ENCODE data around the gene FBXO28. TPM values are rescaled to one million over a fixed set of nuclear protein-coding genes. Genes with fewer than 3 reads are reported as not detected.
A peak's percentile ranks its signal among the peaks of the same experiment; 100 is the strongest.

The FBXO28 gene
- polyA plus RNA-seq, 2 donors, result 11.9 to 13.2 TPM

DNA sequence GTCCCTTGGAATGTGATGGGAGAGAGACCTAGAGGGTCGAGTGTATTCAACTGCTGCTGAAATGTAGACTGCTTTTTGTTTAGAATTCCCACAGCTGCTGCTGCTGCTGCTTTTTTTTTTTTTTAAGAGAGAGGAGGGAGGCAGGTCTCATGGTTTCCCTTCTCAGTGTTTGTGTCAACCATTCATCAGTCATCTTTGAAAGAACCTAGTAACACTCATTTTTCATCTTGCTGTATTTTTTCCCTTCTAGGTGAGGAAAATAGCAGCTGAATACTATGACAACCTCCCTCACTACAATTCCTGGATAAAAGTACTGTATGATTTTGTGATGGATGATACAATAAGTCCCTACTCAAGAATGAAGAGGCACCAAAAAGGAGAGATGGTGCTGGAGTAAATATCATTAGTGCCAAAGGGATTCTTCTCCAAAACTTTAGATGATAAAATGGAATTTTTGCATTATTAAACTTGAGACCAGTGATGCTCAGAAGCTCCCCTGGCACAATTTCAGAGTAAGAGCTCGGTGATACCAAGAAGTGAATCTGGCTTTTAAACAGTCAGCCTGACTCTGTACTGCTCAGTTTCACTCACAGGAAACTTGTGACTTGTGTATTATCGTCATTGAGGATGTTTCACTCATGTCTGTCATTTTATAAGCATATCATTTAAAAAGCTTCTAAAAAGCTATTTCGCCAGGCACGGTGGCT, 78.3 kb downstream of the FBXO28 start:
- Histone ChIP-seq H3K4me1 (ENCODE audit: control insufficient read depth in 2 of 2, insufficient read depth in 2 of 2, low read length in 1 of 2) (peaks cover 0 to 2% of the 10 kb centered on the region in 2 donors), H3K4me3 (ENCODE audit: low read depth in 1 of 2, low read length in 2 of 2) (no peak overlapping the region), H3K27ac (ENCODE audit: low read depth in 2 of 2, low read length in 1 of 2) (no peak overlapping the region), H3K27me3 (ENCODE audit: control insufficient read depth in 1 of 2, insufficient read depth in 2 of 2, low read length in 2 of 2) (no peaks in the 10 kb centered on the region), H3K36me3 (ENCODE audit: control insufficient read depth in 2 of 2, insufficient read depth in 2 of 2, low read length in 1 of 2) (no peaks in the 10 kb centered on the region), H3K9me3 (ENCODE audit: control insufficient read depth in 2 of 2, insufficient read depth in 1 of 2, low read depth in 1 of 2, low read length in 1 of 2) (no peaks in the 10 kb centered on the region)
- WGBS, 2 donors, result 59 to 66% methylated on average over 5 of the region's 5 CpGs

DNA sequence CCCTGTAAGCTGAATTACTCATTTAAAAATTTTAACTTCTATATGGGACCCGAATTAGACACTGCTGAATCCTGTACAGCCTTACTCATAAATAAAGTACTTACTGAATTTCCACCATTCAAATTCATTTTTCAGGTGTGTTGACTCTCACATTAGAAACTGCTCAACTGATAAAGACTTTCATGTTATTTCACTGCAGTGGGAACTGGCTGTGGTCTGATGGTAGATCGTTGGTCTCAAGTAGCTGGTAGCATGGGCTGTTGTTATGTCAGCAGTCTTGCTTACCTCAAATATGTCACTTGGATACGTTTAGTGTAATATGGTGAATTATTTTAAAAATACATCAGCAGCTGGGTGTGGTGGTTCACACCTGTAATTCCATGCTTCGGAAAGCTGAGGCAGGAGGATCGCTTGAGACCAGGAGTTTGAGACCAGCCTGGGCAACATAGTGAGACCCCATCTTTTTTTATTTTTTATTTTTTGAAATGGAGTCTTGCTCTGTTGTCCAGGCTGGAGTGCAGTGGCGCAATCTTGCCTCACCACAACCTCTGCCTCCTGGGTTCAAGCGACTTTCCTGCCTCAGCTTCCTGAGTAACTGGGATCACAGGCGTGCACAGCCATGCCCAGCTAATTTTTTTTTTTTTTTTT, 79.5 kb downstream of the FBXO28 start:
- H3K4me3 ChIP-seq (ENCODE audit: low read depth in 1 of 2, low read length in 2 of 2), result no peak overlapping the region
- no peaks in the 10 kb centered on the region for H3K36me3 ChIP-seq (ENCODE audit: control insufficient read depth in 2 of 2, insufficient read depth in 2 of 2, low read length in 1 of 2)
- no peak overlapping the region for H3K27ac ChIP-seq (ENCODE audit: low read depth in 2 of 2, low read length in 1 of 2)
- H3K27me3 ChIP-seq (ENCODE audit: control insufficient read depth in 1 of 2, insufficient read depth in 2 of 2, low read length in 2 of 2), result no peaks in the 10 kb centered on the region
- peaks cover 0 to 5% of the 10 kb centered on the region in 2 donors for H3K4me1 ChIP-seq (ENCODE audit: control insufficient read depth in 2 of 2, insufficient read depth in 2 of 2, low read length in 1 of 2)
- WGBS, 2 donors, result 90 to 91% methylated on average over 8 of the region's 8 CpGs
- no peaks in the 10 kb centered on the region for H3K9me3 ChIP-seq (ENCODE audit: control insufficient read depth in 2 of 2, insufficient read depth in 1 of 2, low read depth in 1 of 2, low read length in 1 of 2)

DNA sequence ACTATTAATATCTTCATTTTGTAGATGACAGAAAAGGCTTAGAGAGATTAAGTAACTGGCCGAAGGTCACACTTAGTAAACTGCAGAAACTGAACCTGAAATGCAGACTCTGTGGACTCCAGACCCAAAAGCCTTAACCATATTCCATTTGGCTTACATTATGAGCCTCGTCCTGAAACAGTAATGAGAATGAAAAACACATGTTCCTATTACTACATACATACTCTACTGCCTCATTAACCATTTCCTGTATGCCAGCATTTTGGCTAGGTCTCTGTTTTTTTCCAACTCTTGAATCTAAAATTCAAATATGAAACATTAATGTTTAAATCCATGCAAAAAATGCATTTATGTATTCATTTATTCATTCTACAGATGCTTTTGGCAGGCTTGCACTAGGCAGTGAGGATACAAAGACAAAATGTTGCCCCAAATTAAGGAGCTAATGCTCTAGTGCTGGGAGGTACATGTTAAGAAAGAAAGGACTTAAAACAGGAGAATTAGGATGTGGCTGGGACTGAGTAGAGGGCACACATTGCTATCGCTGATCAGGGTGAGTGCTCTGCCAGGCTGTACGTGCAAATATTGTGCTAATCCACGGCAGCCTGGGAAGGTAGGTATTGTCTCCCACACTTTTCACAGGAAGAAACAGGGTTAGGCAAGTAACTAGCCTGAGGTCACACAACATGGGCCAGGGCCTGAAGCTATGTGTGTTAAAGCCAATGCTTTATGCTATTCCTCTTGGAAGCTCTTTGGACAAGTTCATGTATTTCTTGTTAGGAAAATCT, 83.1 kb downstream of the FBXO28 start:
- H3K4me3 ChIP-seq (ENCODE audit: low read depth in 1 of 2, low read length in 2 of 2), result no peak overlapping the region
- H3K9me3 ChIP-seq (ENCODE audit: control insufficient read depth in 2 of 2, insufficient read depth in 1 of 2, low read depth in 1 of 2, low read length in 1 of 2), result no peaks in the 10 kb centered on the region
- H3K4me1 ChIP-seq (ENCODE audit: control insufficient read depth in 2 of 2, insufficient read depth in 2 of 2, low read length in 1 of 2), result peaks cover 0 to 5% of the 10 kb centered on the region in 2 donors
- no peaks in the 10 kb centered on the region for H3K36me3 ChIP-seq (ENCODE audit: control insufficient read depth in 2 of 2, insufficient read depth in 2 of 2, low read length in 1 of 2)
- H3K27me3 ChIP-seq (ENCODE audit: control insufficient read depth in 1 of 2, insufficient read depth in 2 of 2, low read length in 2 of 2), result no peaks in the 10 kb centered on the region
- peak overlapping the region; percentile 6 to 30 for H3K27ac ChIP-seq (ENCODE audit: low read depth in 2 of 2, low read length in 1 of 2)
- WGBS, 2 donors, result 43 to 44% methylated on average over 5 of the region's 5 CpGs

DNA sequence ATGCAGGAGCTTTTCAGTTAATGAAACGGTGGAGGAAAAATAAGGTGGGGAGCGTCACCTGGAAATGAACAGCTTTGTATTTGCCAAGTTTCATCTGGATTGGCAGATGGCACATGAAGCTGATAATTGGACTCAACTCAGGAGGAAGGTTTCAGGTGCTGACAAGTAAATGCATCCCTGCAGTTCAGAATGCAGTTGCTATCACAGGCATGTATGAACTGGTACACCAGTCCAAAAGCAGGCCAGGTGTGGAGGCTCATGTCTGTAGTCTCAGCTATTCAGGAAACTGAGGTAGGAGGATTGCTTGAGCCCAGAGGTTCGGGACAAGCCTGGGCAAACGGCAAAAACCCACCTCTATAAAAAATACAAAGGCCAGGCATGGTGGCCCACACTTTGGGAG, 84.7 kb downstream of the FBXO28 start:
- 47 to 75% methylated on average over 4 of the region's 4 CpGs for WGBS, 2 donors
- Histone ChIP-seq H3K27ac (ENCODE audit: low read depth in 2 of 2, low read length in 1 of 2) (peak overlapping the region; percentile 2 to 11), H3K4me3 (ENCODE audit: low read depth in 1 of 2, low read length in 2 of 2) (no peak overlapping the region), H3K9me3 (ENCODE audit: control insufficient read depth in 2 of 2, insufficient read depth in 1 of 2, low read depth in 1 of 2, low read length in 1 of 2) (no peaks in the 10 kb centered on the region), H3K27me3 (ENCODE audit: control insufficient read depth in 1 of 2, insufficient read depth in 2 of 2, low read length in 2 of 2) (no peaks in the 10 kb centered on the region), H3K36me3 (ENCODE audit: control insufficient read depth in 2 of 2, insufficient read depth in 2 of 2, low read length in 1 of 2) (no peaks in the 10 kb centered on the region), H3K4me1 (ENCODE audit: control insufficient read depth in 2 of 2, insufficient read depth in 2 of 2, low read length in 1 of 2) (peaks cover 2 to 5% of the 10 kb centered on the region in 2 donors)

DNA sequence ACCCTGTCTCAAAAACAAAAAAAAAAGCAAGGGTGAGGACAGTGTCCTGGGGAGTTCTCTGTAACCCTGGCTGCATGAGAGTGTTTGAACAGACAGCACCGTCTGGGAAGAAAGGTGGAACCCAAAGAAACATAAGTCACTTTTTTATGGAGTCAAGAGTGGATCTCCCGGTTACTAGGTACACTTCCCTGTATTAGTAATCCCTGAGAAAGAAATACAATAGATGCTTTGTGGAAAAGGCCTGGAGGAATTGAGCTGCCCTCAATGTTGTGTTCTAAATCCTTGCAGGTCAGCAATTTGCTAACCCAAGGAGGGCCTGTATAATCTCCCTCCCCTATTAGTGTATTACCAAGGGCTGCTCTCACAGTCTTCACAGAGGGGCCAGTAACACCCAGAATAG, 85.8 kb downstream of the FBXO28 start:
- Histone ChIP-seq H3K4me3 (ENCODE audit: low read depth in 1 of 2, low read length in 2 of 2) (no peak overlapping the region), H3K27ac (ENCODE audit: low read depth in 2 of 2, low read length in 1 of 2) (peak overlapping the region in 1 of 2 donors; percentile 3)
- 57 to 58% methylated on average over 2 of the region's 2 CpGs for WGBS, 2 donors

DNA sequence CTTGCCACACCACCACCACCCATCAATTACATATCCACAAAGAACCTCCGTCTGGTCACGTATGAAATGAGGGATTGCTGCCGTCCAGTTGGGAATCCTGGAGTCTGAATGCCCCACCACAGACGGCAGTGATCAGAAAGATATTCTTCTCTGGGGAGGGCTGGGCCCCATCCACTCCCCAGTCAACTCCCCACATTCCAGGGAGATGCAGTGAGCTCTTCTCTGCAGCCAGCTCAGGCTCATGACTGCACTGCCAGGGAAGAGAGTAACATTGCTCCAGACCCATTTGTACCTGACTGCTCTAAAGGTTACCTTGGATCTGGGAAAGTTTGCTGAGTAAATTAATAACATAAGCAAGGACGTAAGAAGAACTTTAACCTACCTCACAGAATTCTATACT, 87.5 kb downstream of the FBXO28 start:
- H3K27me3 ChIP-seq (ENCODE audit: control insufficient read depth in 1 of 2, insufficient read depth in 2 of 2, low read length in 2 of 2), result no peaks in the 10 kb centered on the region
- H3K4me3 ChIP-seq (ENCODE audit: low read depth in 1 of 2, low read length in 2 of 2), result no peak overlapping the region
- H3K9me3 ChIP-seq (ENCODE audit: control insufficient read depth in 2 of 2, insufficient read depth in 1 of 2, low read depth in 1 of 2, low read length in 1 of 2), result no peaks in the 10 kb centered on the region
- 74 to 77% methylated on average over 5 of the region's 5 CpGs for WGBS, 2 donors
- H3K36me3 ChIP-seq (ENCODE audit: control insufficient read depth in 2 of 2, insufficient read depth in 2 of 2, low read length in 1 of 2), result no peaks in the 10 kb centered on the region
- H3K27ac ChIP-seq (ENCODE audit: low read depth in 2 of 2, low read length in 1 of 2), result no peak overlapping the region
- H3K4me1 ChIP-seq (ENCODE audit: control insufficient read depth in 2 of 2, insufficient read depth in 2 of 2, low read length in 1 of 2), result peaks cover 2 to 10% of the 10 kb centered on the region in 2 donors

More for the DNA sequence above, 85.8 kb downstream of the FBXO28 start:
- Histone ChIP-seq H3K27me3 (ENCODE audit: control insufficient read depth in 1 of 2, insufficient read depth in 2 of 2, low read length in 2 of 2) (no peaks in the 10 kb centered on the region), H3K9me3 (ENCODE audit: control insufficient read depth in 2 of 2, insufficient read depth in 1 of 2, low read depth in 1 of 2, low read length in 1 of 2) (no peaks in the 10 kb centered on the region), H3K36me3 (ENCODE audit: control insufficient read depth in 2 of 2, insufficient read depth in 2 of 2, low read length in 1 of 2) (no peaks in the 10 kb centered on the region), H3K4me1 (ENCODE audit: control insufficient read depth in 2 of 2, insufficient read depth in 2 of 2, low read length in 1 of 2) (peaks cover 2 to 7% of the 10 kb centered on the region in 2 donors)

DNA sequence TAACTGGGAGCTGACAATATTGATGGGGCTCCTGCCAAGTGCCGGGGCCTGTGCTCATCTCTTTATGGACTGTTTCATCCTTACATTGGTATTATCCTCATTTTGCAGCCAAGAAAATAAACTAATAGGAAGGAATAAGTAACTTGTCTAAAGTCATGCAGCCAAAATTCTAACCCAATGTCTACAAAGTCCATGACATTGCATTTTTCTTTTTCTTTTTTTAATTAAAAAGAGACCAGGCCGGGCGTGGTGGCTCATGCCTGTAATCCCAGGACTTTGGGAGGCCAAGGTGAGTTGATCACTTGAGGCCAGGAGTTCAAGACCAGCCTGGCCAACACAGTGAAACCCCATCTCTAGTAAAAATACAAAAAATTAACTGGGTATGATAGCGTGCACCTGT, 87.9 kb downstream of the FBXO28 start:
- Histone ChIP-seq H3K9me3 (ENCODE audit: control insufficient read depth in 2 of 2, insufficient read depth in 1 of 2, low read depth in 1 of 2, low read length in 1 of 2) (no peaks in the 10 kb centered on the region), H3K27ac (ENCODE audit: low read depth in 2 of 2, low read length in 1 of 2) (no peak overlapping the region), H3K4me3 (ENCODE audit: low read depth in 1 of 2, low read length in 2 of 2) (no peak overlapping the region), H3K36me3 (ENCODE audit: control insufficient read depth in 2 of 2, insufficient read depth in 2 of 2, low read length in 1 of 2) (no peaks in the 10 kb centered on the region), H3K4me1 (ENCODE audit: control insufficient read depth in 2 of 2, insufficient read depth in 2 of 2, low read length in 1 of 2) (peaks cover 2 to 10% of the 10 kb centered on the region in 2 donors), H3K27me3 (ENCODE audit: control insufficient read depth in 1 of 2, insufficient read depth in 2 of 2, low read length in 2 of 2) (no peaks in the 10 kb centered on the region)
- 83 to 89% methylated on average over 4 of the region's 4 CpGs for WGBS, 2 donors

DNA sequence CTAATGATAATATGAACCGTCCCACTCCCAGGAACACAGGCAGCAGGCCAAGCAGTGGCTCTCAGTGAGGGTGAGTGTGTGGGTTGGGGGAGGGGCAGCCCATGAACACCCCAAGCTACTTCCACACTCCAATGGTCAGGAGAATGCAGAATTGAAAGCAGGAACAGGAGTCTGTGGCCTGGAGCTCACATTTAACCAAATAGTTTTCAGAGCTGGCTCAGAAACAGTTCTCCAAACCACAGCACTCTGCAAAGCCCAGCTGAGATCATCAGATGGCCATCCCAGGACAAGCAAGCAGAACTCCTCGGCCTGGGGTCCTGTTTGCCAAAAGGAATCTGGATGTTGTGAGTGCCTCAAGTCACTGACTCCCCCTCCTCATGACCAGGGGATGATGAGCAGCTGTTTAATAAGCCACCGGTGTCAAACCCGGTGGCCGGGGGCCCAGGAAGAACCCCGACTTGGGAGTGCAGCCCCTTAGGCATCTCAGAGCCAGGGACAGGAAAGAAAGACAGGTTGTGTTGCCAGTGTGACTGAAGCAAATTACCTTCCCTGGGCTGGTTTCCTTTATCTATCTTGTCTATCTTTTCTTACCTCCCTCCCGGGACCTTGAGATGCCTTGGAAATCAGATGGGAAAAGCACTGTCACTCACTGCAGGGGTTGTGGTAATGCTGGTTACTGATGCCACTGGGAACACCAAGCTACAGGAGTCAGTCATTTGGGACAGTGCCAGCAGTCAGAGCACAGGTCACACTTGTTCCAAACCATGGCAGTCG, 89.5 kb downstream of the FBXO28 start:
- WGBS, 2 donors, result 55 to 61% methylated on average over 8 of the region's 8 CpGs
- Histone ChIP-seq H3K36me3 (ENCODE audit: control insufficient read depth in 2 of 2, insufficient read depth in 2 of 2, low read length in 1 of 2) (no peaks in the 10 kb centered on the region), H3K27me3 (ENCODE audit: control insufficient read depth in 1 of 2, insufficient read depth in 2 of 2, low read length in 2 of 2) (no peaks in the 10 kb centered on the region), H3K4me1 (ENCODE audit: control insufficient read depth in 2 of 2, insufficient read depth in 2 of 2, low read length in 1 of 2) (peaks cover 2 to 5% of the 10 kb centered on the region in 2 donors), H3K9me3 (ENCODE audit: control insufficient read depth in 2 of 2, insufficient read depth in 1 of 2, low read depth in 1 of 2, low read length in 1 of 2) (no peaks in the 10 kb centered on the region), H3K27ac (ENCODE audit: low read depth in 2 of 2, low read length in 1 of 2) (peak overlapping the region in 1 of 2 donors; percentile 20), H3K4me3 (ENCODE audit: low read depth in 1 of 2, low read length in 2 of 2) (no peak overlapping the region)

DNA sequence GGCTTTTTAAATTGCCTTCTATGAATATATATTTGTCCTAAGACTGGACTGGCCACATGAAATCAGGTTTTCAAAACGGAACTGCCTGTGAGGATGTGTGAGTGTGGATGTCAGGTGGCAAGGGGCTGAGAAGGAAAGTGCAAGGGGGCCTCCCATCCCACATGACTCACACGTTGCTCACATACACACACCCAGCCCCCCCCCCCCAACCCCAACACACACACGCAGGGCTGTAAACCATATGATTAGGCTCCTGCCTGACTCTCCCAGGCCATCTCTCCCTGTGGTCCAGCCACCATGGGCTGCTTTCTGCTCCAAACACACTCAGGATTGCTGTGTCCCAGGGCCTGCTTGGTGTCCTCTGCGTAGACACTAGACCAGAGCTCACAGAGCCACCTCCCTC, 91.5 kb downstream of the FBXO28 start:
- WGBS, 2 donors, result 23 to 30% methylated on average over 4 of the region's 4 CpGs
- Histone ChIP-seq H3K27me3 (ENCODE audit: control insufficient read depth in 1 of 2, insufficient read depth in 2 of 2, low read length in 2 of 2) (no peaks in the 10 kb centered on the region), H3K9me3 (ENCODE audit: control insufficient read depth in 2 of 2, insufficient read depth in 1 of 2, low read depth in 1 of 2, low read length in 1 of 2) (no peaks in the 10 kb centered on the region), H3K4me1 (ENCODE audit: control insufficient read depth in 2 of 2, insufficient read depth in 2 of 2, low read length in 1 of 2) (peaks cover 2 to 5% of the 10 kb centered on the region in 2 donors), H3K4me3 (ENCODE audit: low read depth in 1 of 2, low read length in 2 of 2) (no peak overlapping the region), H3K27ac (ENCODE audit: low read depth in 2 of 2, low read length in 1 of 2) (peak overlapping the region; percentile 52 to 58), H3K36me3 (ENCODE audit: control insufficient read depth in 2 of 2, insufficient read depth in 2 of 2, low read length in 1 of 2) (no peaks in the 10 kb centered on the region)
